OCI-LY7 (cell line): Measurements from ENCODE around the gene PDGFB. TPM values are rescaled to one million over a fixed set of nuclear protein-coding genes. Genes with fewer than 3 reads are reported as not detected.
"Not testable (repeated sequence)": the region's sequence is repeated elsewhere in the genome, so short reads cannot be mapped to it uniquely, and the experiment has no call there.

Experiments
- BruUV-seq: library from RNA; stranded (reverse); fragments of 400-500 nt; replicated peaks from 2 replicates; lab custom pipeline; 2021; lab: Mats Ljungman, UMichigan
- CTCF ChIA-PET: fragments of 300-600 bp; sonication (Branson Sonifier 250); formaldehyde crosslinking; loops from one replicate; lab custom pipeline; 2022; ENCODE audit warnings: antibody characterized with exemption; ENCODE audit not compliant: unreplicated experiment; lab: Charles Lee
- POLR2A ChIA-PET: fragments of 300-600 bp; sonication (Branson Sonifier 250); formaldehyde crosslinking; loops from one replicate; lab custom pipeline; 2022; ENCODE audit warnings: antibody characterized with exemption; lab: Charles Lee
- DNase-seq: peaks from one replicate; pipeline ENCODE4 v3.0.0-alpha.2; 2015; ENCODE audit warnings: low spot score
- H2AFZ ChIP-seq: fragments of 200-600 bp; sonication (generic), shearing (Covaris generic); 2 replicates; pipeline ENCODE4 v1.6.1; 2014; ENCODE audit warnings: mild to moderate bottlenecking, antibody characterized with exemption, low read length, moderate library complexity
- H3K27ac ChIP-seq: fragments of 200-600 bp; sonication (generic); 2 replicates; pipeline ENCODE4 v1.5.1; 2014; ENCODE audit warnings: mixed run types, low read depth, mild to moderate bottlenecking, moderate library complexity, low read length, inconsistent platforms; ENCODE audit not compliant: poor library complexity, severe bottlenecking
- H3K36me3 ChIP-seq: fragments of 200-600 bp; sonication (generic); 2 replicates; pipeline ENCODE4 v1.6.1; 2014; ENCODE audit warnings: mild to moderate bottlenecking, antibody characterized with exemption, low read length, moderate library complexity, mixed read lengths; ENCODE audit not compliant: insufficient read depth
- H3K4me1 ChIP-seq: fragments of 200-600 bp; sonication (generic); 2 replicates; pipeline ENCODE4 v1.5.1; 2014; ENCODE audit warnings: mild to moderate bottlenecking, low read length; ENCODE audit not compliant: insufficient read depth, poor library complexity, severe bottlenecking
- H3K4me2 ChIP-seq: fragments of 200-600 bp; sonication (generic); 2 replicates; pipeline ENCODE4 v1.6.1; 2014; ENCODE audit warnings: mild to moderate bottlenecking, low read length
- H3K4me3 ChIP-seq: fragments of 200-600 bp; sonication (generic); 2 replicates; pipeline ENCODE4 v1.5.1; 2014; ENCODE audit warnings: mild to moderate bottlenecking, low read depth, low read length; ENCODE audit not compliant: poor library complexity, severe bottlenecking
- H3K79me2 ChIP-seq: fragments of 200-600 bp; sonication (generic); 2 replicates; pipeline ENCODE4 v1.6.1; 2016; ENCODE audit warnings: low read depth, mild to moderate bottlenecking, low read length, moderate library complexity, mixed read lengths; ENCODE audit not compliant: insufficient read depth
- H3K9me2 ChIP-seq: fragments of 200-600 bp; sonication (generic); 2 replicates; pipeline ENCODE4 v1.6.1; 2016; ENCODE audit warnings: mild to moderate bottlenecking, low read length, mixed read lengths; ENCODE audit not compliant: insufficient read depth
- H3K9me3 ChIP-seq: fragments of 200-600 bp; sonication (generic); 2 replicates; pipeline ENCODE4 v1.6.1; 2014; ENCODE audit warnings: mild to moderate bottlenecking, mixed run types, low read length, mixed read lengths
- H4K20me1 ChIP-seq: fragments of 200-600 bp; sonication (generic); 2 replicates; pipeline ENCODE4 v1.6.1; 2014; ENCODE audit warnings: mild to moderate bottlenecking, antibody characterized with exemption, low read length, moderate library complexity, mixed read lengths; ENCODE audit not compliant: insufficient read depth
- EZH2phosphoT487 ChIP-seq: fragments of 200-600 bp; sonication (generic); IDR thresholded peaks from 2 replicates; pipeline ENCODE4 v1.6.1; 2018; ENCODE audit warnings: low read depth, borderline replicate concordance, mild to moderate bottlenecking, mixed run types, antibody characterized with exemption, low read length, moderate library complexity, mixed read lengths
- intact Hi-C: fragments of 100-400 bp; cut with micrococcal nuclease; formaldehyde crosslinking; loops from one replicate; pipeline ENCODE4 v1.10.0; 2022; ENCODE audit not compliant: unreplicated experiment
- total RNA-seq, 2 experiments: library from RNA; depleted of rRNA in 1 of 2; stranded (reverse); fragments of >200 nt in 1 of 2; shearing (Covaris generic) in 1 of 2; gene quantifications; 2 replicates each; pipeline ENCODE4 v1.2.3, GENCODE V29; 2014 to 2022
- TF ChIP-seq, protein P1 (sequence below): fragments of 200-600 bp; sonication (generic); conservative IDR thresholded peaks from 2 replicates; pipeline ENCODE4 v1.5.1; 2014; ENCODE audit warnings: mild to moderate bottlenecking, antibody characterized with exemption, low read length, moderate library complexity, mixed read lengths

Gene PDGFB
- total RNA-seq, 2 experiments from 2014 or later, result 0.27 TPM; not detected in 1

DNA sequence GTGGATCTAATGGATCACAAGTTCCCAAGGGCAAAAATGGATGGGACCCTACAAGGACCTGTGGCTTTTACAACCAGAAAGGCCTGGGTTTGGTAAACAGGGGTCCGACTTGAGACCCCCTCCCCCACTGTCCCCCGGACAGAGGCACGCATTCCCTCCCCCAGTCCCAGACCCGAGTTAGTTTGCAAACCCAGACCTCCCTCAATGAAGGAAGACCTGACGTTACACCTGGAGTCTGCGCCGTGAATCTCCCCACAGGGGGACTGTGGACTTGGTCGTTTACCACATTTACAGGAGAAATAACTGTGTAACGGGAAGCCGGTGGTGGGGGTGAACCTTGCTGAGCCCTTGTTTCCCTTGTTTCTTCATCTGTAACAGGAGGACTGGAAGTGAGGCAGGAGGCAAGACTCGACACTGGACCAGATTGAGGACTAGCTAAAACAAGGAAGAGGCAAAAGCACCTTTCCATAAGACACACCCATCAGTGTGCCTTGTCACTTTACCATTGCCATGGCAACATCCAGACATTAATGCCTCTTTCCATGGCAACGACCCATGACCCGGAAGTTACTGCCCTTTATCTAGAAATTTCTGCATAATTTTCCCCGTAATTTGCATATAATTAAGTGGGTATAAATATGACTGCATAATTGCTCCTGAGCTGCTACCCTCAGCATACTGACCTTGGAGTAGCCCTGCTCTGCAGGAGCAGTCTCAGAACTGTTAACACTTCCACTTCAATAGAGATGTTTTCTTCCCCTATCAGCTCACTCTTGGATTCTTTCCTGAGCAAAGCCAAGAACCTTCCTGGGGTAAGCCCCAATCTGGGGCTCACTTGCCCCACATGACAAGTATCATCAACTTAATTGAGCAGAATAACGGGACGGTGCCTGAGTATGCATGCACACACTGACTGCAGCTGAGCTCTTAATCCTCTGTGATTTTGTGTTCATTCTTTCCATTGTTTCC, 25.4 kb downstream of the PDGFB start:
- intact Hi-C loops, result no loop called here
- CTCF ChIA-PET, result no interaction called here
- POLR2A ChIA-PET, result no interaction called here
- TF ChIP-seq, protein P1, sequence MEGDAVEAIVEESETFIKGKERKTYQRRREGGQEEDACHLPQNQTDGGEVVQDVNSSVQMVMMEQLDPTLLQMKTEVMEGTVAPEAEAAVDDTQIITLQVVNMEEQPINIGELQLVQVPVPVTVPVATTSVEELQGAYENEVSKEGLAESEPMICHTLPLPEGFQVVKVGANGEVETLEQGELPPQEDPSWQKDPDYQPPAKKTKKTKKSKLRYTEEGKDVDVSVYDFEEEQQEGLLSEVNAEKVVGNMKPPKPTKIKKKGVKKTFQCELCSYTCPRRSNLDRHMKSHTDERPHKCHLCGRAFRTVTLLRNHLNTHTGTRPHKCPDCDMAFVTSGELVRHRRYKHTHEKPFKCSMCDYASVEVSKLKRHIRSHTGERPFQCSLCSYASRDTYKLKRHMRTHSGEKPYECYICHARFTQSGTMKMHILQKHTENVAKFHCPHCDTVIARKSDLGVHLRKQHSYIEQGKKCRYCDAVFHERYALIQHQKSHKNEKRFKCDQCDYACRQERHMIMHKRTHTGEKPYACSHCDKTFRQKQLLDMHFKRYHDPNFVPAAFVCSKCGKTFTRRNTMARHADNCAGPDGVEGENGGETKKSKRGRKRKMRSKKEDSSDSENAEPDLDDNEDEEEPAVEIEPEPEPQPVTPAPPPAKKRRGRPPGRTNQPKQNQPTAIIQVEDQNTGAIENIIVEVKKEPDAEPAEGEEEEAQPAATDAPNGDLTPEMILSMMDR, result no peak
- TF ChIP-seq EZH2phosphoT487, result no peak
- Histone ChIP-seq H3K4me1 (no peaks in the 10 kb centered on the region), H3K79me2 (no peaks in the 10 kb centered on the region), H3K9me2 (no peaks in the 10 kb centered on the region), H3K36me3 (no peaks in the 10 kb centered on the region), H4K20me1 (no peaks in the 10 kb centered on the region), H2AFZ (no peak overlapping the region), H3K27ac (no peak overlapping the region), H3K4me2 (no peak overlapping the region), H3K9me3 (peaks cover 4% of the 10 kb centered on the region; the same call in 1 of the 2 replicates), H3K4me3 (no peak overlapping the region)
- BruUV-seq, result no TSS peak
- no peak for DNase-seq

DNA sequence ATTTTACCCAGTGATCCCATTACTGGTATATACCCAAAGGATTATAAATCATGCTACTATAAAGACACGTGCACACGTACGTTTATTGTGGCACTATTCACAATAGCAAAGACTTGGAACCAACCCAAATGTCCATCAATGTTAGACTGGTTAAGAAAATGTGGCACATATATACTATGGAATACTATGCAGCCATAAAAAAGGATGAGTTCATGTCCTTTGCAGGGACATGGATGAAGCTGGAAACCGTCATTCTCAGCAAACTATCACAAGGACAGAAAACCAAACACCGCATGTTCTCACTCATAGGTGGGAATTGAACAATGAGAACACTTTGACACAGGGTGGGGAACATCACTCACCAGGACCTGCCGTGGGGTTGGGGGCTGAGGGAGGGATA, 26.4 kb downstream of the PDGFB start:
- H3K9me2 ChIP-seq, H3K27ac ChIP-seq, H3K79me2 ChIP-seq, H2AFZ ChIP-seq, H3K4me3 ChIP-seq, intact Hi-C loops, DNase-seq, H3K36me3 ChIP-seq, H3K4me2 ChIP-seq, H3K4me1 ChIP-seq, POLR2A ChIA-PET, H3K9me3 ChIP-seq, H4K20me1 ChIP-seq, CTCF ChIA-PET, BruUV-seq: not testable (repeated sequence)

DNA sequence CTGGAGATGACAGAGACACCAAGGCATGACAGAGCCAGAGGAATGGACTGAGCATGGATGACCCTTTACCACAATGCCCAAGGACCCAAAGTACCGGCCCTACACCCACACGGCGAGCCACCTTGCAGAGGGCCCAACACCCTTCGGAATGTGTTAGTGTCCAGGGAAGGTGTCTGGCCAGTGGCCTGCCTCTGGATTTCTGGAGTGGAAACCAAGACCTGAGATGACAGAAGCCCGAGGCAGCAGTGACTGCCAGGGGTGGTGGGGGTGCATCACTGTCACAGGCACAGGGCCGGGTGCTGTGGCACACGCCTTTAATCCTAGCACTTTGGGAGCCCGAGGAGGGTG, 28.7 kb downstream of the PDGFB start:
- H3K36me3 ChIP-seq, result no peaks in the 10 kb centered on the region
- peaks cover 4% of the 10 kb centered on the region; the same call in 1 of the 2 replicates for H3K9me3 ChIP-seq
- POLR2A ChIA-PET, result no interaction called here
- TF ChIP-seq, protein P1, result no peak; the same call in 1 of the 2 replicates
- TF ChIP-seq EZH2phosphoT487, result no peak
- DNase-seq, result no peak
- H3K4me2 ChIP-seq, result no peak overlapping the region
- H3K27ac ChIP-seq, result no peak overlapping the region
- H4K20me1 ChIP-seq, result no peaks in the 10 kb centered on the region
- no peak overlapping the region for H3K4me3 ChIP-seq
- H3K4me1 ChIP-seq, result no peaks in the 10 kb centered on the region
- H2AFZ ChIP-seq, result no peak overlapping the region
- no peaks in the 10 kb centered on the region for H3K9me2 ChIP-seq
- no peaks in the 10 kb centered on the region for H3K79me2 ChIP-seq
- intact Hi-C loops, result no loop called here
- CTCF ChIA-PET, result no interaction called here
- no TSS peak for BruUV-seq
